ENCODE results near the gene PTPRM.

Gene PTPRM

GRCh38 chr18:8208716-8209115 lies 641.6 kb downstream of the PTPRM start:
- DNase-seq, result no peak

DNA sequence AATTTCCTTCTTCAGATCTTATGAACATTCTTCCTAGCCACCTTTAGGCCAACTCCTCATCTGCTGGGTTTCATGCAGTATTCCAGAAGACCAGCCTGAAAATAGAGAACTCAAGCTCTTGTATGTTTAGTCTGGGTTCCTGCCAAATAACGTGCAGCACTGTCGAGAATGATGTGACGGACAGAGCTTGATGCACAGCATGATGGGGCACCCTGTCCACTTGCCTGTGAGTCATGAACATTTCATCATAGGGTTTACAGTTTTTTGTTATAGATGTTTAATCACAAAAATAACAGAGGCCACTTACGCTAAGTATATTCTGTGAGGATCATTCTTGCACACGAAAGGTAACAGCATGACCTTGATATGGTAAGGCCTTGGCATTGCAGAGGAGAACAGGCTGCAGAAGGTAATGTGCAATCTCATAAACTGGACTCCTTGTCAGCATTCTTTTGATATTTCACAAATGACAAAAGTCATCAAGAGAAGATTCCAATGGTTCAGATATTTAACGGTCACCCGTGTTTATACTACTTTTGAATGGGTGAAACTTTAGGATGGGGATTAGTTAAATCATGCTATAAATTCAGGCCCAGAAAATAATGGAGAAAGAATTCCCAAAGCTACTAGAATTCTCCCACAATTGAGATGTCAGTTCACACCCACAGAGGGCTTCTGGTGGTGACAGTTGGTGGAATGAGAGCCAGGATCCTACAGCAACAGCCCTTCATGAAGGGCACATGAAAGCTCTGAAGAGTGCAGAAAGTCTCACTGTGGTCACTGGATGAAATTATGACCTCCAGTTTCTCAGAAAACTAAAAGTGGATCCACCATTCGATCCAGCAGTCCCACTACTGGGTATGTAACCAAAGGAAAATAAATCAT lies 646.0 kb downstream of the PTPRM start:
- peak; percentile 37 to 63 for DNase-seq

GRCh38 chr18:8215741-8216140 lies 648.6 kb downstream of the PTPRM start:
- no peak for DNase-seq

GRCh38 chr18:8217051-8217564 lies 650.0 kb downstream of the PTPRM start:
- no peak for DNase-seq

GRCh38 chr18:8218197-8218596 lies 651.1 kb downstream of the PTPRM start:
- DNase-seq, result no peak

- DNase-seq, result peak in 1 of 2 experiments; percentile 25
Measured at GRCh38 chr18:8221452-8221851, 654.3 kb downstream of the PTPRM start.

DNA sequence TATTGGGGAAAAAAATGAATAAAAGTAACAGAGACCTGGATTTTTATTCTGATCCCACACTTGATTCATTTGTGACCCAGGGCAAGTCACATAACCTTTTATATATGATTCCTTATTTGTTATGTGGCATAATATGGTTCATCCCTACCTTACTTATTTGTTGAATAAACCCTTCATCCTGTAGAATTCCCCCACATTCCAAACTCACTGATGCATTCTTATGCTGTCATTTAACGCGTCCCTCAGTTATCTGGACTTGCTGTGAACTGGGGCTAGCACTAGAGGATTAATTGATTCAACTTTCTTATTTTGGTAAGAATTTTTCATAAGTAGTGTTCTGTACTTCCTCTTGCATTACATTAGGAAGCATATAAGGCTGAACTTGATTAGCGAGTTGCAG lies 657.5 kb downstream of the PTPRM start:
- no peak for DNase-seq

- DNase-seq, result no peak
Measured at GRCh38 chr18:8229040-8229439, 661.9 kb downstream of the PTPRM start.

- DNase-seq, result no peak
Measured at GRCh38 chr18:8229787-8230186, 662.7 kb downstream of the PTPRM start.

- DNase-seq, result no peak
Measured at GRCh38 chr18:8231316-8231715, 664.2 kb downstream of the PTPRM start.

DNA sequence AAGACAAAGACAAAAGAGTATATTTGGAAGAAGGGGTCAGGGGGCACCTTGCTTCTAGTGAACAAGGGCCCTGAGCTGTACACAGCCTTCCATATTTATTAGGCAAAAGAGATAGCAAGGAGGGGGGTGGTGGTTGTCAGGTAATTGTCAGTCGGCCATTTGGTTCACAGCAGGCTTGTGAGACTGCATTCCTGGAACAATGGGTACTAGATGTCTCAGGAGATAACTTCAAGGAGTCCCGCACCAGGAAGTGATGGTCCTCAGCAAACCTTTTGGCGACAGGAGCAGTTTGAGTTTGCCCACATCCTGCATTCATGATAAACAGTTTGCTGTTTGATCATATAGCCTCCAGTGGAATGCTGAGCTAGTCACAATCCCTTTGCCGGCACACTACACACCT lies 665.7 kb downstream of the PTPRM start:
- no peak for DNase-seq

- no peak for DNase-seq
Measured at GRCh38 chr18:8235894-8236293, 668.8 kb downstream of the PTPRM start.

- no peak for DNase-seq
Measured at GRCh38 chr18:8238507-8238906, 671.4 kb downstream of the PTPRM start.

GRCh38 chr18:8241731-8242130 lies 674.6 kb downstream of the PTPRM start:
- DNase-seq, result no peak

GRCh38 chr18:8242151-8242696 lies 675.1 kb downstream of the PTPRM start:
- DNase-seq, result no peak

DNA sequence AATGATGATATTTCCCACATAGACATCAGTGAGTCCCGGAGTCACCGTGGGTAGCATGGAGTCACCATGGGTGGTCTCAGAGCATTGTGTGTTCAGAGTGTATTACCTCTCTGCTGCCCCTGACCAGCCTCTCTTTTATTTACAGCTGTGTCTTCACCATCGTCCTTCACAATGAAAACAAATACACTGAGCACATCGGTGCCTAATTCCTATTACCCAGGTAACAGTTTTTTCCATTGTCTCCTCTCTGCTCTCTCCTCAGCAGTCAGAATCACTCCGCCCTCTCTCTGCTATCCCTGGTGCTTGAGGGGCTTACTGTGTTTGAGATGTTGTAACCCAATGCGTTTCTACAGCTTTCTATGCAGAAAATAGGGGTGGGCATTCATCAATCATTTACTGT lies 680.6 kb downstream of the PTPRM start:
- no peak for DNase-seq

GRCh38 chr18:8248576-8248975 lies 681.5 kb downstream of the PTPRM start:
- DNase-seq, result no peak

GRCh38 chr18:8249811-8250210 lies 682.7 kb downstream of the PTPRM start:
- DNase-seq, result no peak

GRCh38 chr18:8252371-8252770 lies 685.3 kb downstream of the PTPRM start:
- no peak for DNase-seq

- DNase-seq, result no peak
Measured at GRCh38 chr18:8253944-8254343, 686.8 kb downstream of the PTPRM start.

DNA sequence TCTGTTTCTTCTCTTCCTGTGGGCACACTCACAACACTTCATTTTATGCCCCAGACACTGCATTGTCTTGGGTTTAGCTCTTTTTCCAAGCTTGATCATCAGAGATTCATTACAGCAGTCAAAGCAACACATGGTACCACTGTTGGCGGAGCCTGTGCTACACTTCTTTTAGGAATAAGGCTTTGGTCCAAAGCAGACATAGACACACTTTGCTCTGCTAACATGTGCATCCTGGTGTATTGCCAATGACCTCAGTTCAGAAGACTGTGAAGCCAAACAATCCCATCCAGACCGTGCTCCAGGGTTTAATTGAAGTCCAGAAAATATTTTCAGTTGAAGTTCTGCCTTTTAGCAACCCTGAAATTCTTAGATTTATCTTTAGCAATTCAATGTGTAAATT lies 687.5 kb downstream of the PTPRM start:
- no peak for DNase-seq

DNA sequence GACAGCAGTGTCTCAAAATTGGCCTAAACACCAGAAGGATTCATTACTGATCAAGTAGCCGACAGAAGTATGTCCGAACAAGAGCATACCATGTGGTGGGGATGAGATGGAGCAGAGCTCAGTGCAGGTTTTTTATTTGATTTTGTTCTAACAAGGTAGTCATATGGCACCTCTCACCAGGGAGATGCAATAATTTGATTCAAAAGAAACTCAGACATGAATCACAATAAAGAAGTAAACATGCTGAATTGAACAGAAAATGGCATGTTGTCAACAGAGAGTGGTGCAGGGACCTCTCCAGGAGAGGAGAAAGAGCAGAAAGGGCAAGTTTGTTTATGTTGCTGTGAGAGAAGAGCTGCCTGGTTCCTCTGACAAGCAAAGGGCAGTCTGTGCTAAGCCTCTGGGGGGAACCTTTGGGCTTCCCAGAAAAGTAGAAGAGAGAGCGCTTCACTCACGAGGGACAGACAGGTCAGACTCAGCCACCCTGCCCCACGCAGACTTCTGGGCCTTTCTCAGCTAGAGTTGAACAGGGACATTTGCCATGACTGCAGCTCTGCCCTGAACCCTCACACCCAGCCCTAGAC lies 690.8 kb downstream of the PTPRM start:
- DNase-seq, result no peak

DNA sequence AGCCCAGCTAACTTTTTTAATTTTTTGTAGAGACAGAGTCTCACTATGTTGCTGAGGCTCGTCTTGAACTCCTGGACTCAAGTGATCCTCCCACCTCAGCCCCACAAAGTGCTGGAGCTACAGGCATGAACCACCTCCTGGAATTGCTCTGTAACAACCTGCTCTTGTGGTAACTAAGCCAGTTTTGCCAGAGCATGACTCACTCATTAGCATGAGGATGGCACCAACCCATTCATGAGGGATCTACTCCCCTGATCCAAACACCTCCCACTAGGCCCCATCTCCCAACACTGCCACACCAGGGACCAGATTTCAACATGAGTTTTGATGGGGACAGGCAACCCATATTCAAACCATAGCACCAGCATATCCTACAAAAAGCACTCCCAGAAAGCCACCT lies 693.2 kb downstream of the PTPRM start:
- DNase-seq, result no peak

DNA sequence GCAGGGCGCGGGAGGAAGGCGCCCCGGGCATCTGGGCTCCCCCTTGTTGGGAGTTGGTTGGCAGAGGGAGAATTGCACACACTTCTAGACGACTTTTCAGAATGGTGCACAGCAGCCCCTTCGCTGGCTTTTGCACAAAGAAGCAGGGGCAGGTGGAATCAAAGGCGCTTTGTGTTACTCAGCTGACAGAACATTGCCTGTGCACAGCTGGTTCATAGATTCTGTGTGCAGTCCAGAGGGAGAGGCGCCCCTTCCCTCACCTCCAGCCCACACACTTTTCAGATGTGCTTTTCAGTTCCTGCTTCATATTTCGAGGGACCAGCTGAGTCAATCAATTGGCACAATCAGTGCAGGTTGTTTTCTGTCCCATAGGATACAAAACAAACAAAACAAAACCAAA lies 693.7 kb downstream of the PTPRM start:
- no peak for DNase-seq

All from SHP77 (cell line).